Measurements from ENCODE around the gene SNX10.
"Not testable (repeated sequence)": the region's sequence is repeated elsewhere in the genome, so short reads cannot be mapped to it uniquely, and the experiment has no call there.

The SNX10 gene

GRCh38 chr7:26291699-26292538 is at the start of gene SNX10:
Gene SNX10 (plus strand): TSS chr7:26291862. CDS start chr7:26346443, 54,581 bp downstream.
- peak in 1 of 2 donors; percentile 28 for DNase-seq (ENCODE audit: low read depth in 2 of 2)

GRCh38 chr7:26245150-26245549 is 46.5 kb upstream of the SNX10 start:
- no peak for DNase-seq (ENCODE audit: low read depth in 2 of 2)

- no peak for DNase-seq (ENCODE audit: low read depth in 2 of 2)
These were observed 41.4 kb upstream of the SNX10 start for GRCh38 chr7:26250239-26250638.

- DNase-seq (ENCODE audit: low read depth in 2 of 2) = not testable (repeated sequence)
These were observed 29.8 kb upstream of the SNX10 start for GRCh38 chr7:26261866-26262265.

GRCh38 chr7:26265065-26265464 is 26.6 kb upstream of the SNX10 start:
- DNase-seq (ENCODE audit: low read depth in 2 of 2) = peak in 1 of 2 donors; percentile 14

GRCh38 chr7:26265499-26266075 is 26.1 kb upstream of the SNX10 start:
- no peak for DNase-seq (ENCODE audit: low read depth in 2 of 2)

GRCh38 chr7:26267601-26268166 is 24.0 kb upstream of the SNX10 start:
- DNase-seq (ENCODE audit: low read depth in 2 of 2) = no peak

- DNase-seq (ENCODE audit: low read depth in 2 of 2) = no peak
These were observed 16.4 kb upstream of the SNX10 start for GRCh38 chr7:26275213-26275612.

- no peak for DNase-seq (ENCODE audit: low read depth in 2 of 2)
These were observed 12.9 kb upstream of the SNX10 start for GRCh38 chr7:26278770-26279169.

- DNase-seq (ENCODE audit: low read depth in 2 of 2) = peak in 1 of 2 donors; percentile 13
These were observed 12.3 kb upstream of the SNX10 start for GRCh38 chr7:26279405-26279804.

GRCh38 chr7:26280097-26280496 is 11.6 kb upstream of the SNX10 start:
- no peak for DNase-seq (ENCODE audit: low read depth in 2 of 2)

- DNase-seq (ENCODE audit: low read depth in 2 of 2) = no peak
These were observed 10.9 kb upstream of the SNX10 start for GRCh38 chr7:26280723-26281122.

GRCh38 chr7:26284477-26284876 is 7.2 kb upstream of the SNX10 start:
- DNase-seq (ENCODE audit: low read depth in 2 of 2) = no peak

GRCh38 chr7:26284995-26285632 is 6.5 kb upstream of the SNX10 start:
- DNase-seq (ENCODE audit: low read depth in 2 of 2) = no peak

- no peak for DNase-seq (ENCODE audit: low read depth in 2 of 2)
These were observed 5.5 kb upstream of the SNX10 start for GRCh38 chr7:26286157-26286556.

GRCh38 chr7:26288126-26288525 is 3.5 kb upstream of the SNX10 start:
- DNase-seq (ENCODE audit: low read depth in 2 of 2) = not testable (repeated sequence)

- no peak for DNase-seq (ENCODE audit: low read depth in 2 of 2)
These were observed 411 bp upstream of the SNX10 start for GRCh38 chr7:26291251-26291650.

- DNase-seq (ENCODE audit: low read depth in 2 of 2) = no peak
These were observed 1.3 kb downstream of the SNX10 start for GRCh38 chr7:26292768-26293560.

- peak; percentile 53 to 56 for DNase-seq (ENCODE audit: low read depth in 2 of 2)
These were observed 2.1 kb downstream of the SNX10 start for GRCh38 chr7:26293569-26294308.

GRCh38 chr7:26295015-26295414 is 3.4 kb downstream of the SNX10 start:
- DNase-seq (ENCODE audit: low read depth in 2 of 2) = no peak

GRCh38 chr7:26295586-26295985 is 3.9 kb downstream of the SNX10 start:
- no peak for DNase-seq (ENCODE audit: low read depth in 2 of 2)

All from stimulated activated CD4-positive, alpha-beta T cell treated with anti-CD3 and anti-CD28 coated beads, Interleukin-15, amount 100 ng/mL, for 48 hours (primary cell).